ENCODE measurements around the gene KIF16B. TPM values are rescaled to one million over a fixed set of nuclear protein-coding genes. Genes with fewer than 3 reads are reported as not detected.

KIF16B gene
- total and polyA plus RNA-seq, 9 of the 15 experiments (the other 6 are each of a cell fraction or from before 2014, with no cell fraction given): 1.00 to 10.6 (median 8.5) TPM

DNA sequence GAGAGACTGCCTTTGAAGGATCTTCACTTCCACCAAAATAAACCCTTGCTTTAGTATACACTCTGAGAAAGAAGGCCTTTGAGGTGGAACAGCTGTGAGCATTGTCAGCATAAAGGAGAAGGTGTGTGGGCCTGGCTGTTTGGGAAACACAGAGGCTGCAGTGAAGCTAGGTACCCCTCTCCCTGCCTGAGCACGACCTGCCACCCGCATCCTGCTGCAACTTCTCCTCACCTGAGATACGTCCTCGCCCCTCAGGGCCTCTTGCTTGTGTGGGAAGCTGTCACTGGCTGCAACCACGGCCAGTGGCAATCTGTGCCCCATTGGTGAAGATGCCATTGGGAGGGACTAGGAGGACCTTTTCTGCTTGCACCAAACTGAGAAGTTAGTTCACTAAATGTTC lies 307.9 kb downstream of the KIF16B start:
- no TSS peak for BruUV-seq (replicated peaks)
- no peak for FAIRE-seq

More for the DNA sequence above, 307.9 kb downstream of the KIF16B start:
- no peak overlapping the region for H3K4me3 ChIP-seq
- POLR2A ChIA-PET: interaction anchor here (0.6 kb wide), 1 partner anchor 150 kb away, joined by 4 read pairs; no protein-coding TSS in a partner anchor
- DNase-seq (ENCODE audit: extremely low read depth in 1 of 4, low spot score in 3 of 4): no peak
- H3K27me3 ChIP-seq (ENCODE audit: control insufficient read depth in 2 of 2, insufficient read depth in 2 of 2, low read length in 2 of 2): no peaks in the 10 kb centered on the region
- peaks cover 0 to 9% of the 10 kb centered on the region in 2 experiments; a peak in 3 of 5 replicates for H3K4me1 ChIP-seq (replicated peaks in 1 of 2; ENCODE audit: control insufficient read depth in 2 of 2, insufficient read depth in 2 of 2, low read length in 2 of 2)
- no peak overlapping the region for H3K27ac ChIP-seq (ENCODE audit: extremely low read depth, low read depth, low read length)
- H2AFZ ChIP-seq (ENCODE audit: low read depth, low read length): no peak overlapping the region
- H3K9ac ChIP-seq (ENCODE audit: insufficient read depth in 1 of 2, low read depth in 2 of 2, low read length in 2 of 2): no peak overlapping the region
- no peak for ATAC-seq
- no peaks in the 10 kb centered on the region for H3K9me1 ChIP-seq (ENCODE audit: control insufficient read depth, insufficient read depth, low read length)
- H3K4me2 ChIP-seq (ENCODE audit: insufficient read depth, low read length): no peak overlapping the region
- no peaks in the 10 kb centered on the region for H4K20me1 ChIP-seq (replicated peaks; ENCODE audit: control insufficient read depth, insufficient read depth, low read length)
- TF ChIP-seq, protein P1, sequence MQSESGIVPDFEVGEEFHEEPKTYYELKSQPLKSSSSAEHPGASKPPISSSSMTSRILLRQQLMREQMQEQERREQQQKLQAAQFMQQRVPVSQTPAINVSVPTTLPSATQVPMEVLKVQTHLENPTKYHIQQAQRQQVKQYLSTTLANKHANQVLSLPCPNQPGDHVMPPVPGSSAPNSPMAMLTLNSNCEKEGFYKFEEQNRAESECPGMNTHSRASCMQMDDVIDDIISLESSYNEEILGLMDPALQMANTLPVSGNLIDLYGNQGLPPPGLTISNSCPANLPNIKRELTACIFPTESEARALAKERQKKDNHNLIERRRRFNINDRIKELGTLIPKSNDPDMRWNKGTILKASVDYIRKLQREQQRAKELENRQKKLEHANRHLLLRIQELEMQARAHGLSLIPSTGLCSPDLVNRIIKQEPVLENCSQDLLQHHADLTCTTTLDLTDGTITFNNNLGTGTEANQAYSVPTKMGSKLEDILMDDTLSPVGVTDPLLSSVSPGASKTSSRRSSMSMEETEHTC (IDR thresholded peaks at IDR 0.05): no peak
- TF ChIP-seq BCOR (IDR thresholded peaks at IDR 0.05): no peak
- TF ChIP-seq PPARD (CRISPR knock-in tag; IDR thresholded peaks at IDR 0.05): no peak
- TF ChIP-seq, protein P2, sequence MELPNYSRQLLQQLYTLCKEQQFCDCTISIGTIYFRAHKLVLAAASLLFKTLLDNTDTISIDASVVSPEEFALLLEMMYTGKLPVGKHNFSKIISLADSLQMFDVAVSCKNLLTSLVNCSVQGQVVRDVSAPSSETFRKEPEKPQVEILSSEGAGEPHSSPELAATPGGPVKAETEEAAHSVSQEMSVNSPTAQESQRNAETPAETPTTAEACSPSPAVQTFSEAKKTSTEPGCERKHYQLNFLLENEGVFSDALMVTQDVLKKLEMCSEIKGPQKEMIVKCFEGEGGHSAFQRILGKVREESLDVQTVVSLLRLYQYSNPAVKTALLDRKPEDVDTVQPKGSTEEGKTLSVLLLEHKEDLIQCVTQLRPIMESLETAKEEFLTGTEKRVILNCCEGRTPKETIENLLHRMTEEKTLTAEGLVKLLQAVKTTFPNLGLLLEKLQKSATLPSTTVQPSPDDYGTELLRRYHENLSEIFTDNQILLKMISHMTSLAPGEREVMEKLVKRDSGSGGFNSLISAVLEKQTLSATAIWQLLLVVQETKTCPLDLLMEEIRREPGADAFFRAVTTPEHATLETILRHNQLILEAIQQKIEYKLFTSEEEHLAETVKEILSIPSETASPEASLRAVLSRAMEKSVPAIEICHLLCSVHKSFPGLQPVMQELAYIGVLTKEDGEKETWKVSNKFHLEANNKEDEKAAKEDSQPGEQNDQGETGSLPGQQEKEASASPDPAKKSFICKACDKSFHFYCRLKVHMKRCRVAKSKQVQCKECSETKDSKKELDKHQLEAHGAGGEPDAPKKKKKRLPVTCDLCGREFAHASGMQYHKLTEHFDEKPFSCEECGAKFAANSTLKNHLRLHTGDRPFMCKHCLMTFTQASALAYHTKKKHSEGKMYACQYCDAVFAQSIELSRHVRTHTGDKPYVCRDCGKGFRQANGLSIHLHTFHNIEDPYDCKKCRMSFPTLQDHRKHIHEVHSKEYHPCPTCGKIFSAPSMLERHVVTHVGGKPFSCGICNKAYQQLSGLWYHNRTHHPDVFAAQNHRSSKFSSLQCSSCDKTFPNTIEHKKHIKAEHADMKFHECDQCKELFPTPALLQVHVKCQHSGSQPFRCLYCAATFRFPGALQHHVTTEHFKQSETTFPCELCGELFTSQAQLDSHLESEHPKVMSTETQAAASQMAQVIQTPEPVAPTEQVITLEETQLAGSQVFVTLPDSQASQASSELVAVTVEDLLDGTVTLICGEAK (IDR thresholded peaks at IDR 0.05): no peak
- TF ChIP-seq, protein P2 (CRISPR knock-in tag; IDR thresholded peaks at IDR 0.05): no peak
- no peak for TF ChIP-seq EWSR1 (IDR thresholded peaks at IDR 0.05; ENCODE audit: borderline replicate concordance, low read depth, partially characterized antibody)
- TF ChIP-seq, protein P3, sequence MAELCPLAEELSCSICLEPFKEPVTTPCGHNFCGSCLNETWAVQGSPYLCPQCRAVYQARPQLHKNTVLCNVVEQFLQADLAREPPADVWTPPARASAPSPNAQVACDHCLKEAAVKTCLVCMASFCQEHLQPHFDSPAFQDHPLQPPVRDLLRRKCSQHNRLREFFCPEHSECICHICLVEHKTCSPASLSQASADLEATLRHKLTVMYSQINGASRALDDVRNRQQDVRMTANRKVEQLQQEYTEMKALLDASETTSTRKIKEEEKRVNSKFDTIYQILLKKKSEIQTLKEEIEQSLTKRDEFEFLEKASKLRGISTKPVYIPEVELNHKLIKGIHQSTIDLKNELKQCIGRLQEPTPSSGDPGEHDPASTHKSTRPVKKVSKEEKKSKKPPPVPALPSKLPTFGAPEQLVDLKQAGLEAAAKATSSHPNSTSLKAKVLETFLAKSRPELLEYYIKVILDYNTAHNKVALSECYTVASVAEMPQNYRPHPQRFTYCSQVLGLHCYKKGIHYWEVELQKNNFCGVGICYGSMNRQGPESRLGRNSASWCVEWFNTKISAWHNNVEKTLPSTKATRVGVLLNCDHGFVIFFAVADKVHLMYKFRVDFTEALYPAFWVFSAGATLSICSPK (IDR thresholded peaks at IDR 0.05; ENCODE audit: borderline replicate concordance): no peak
- no peak for TF ChIP-seq MTA2 (IDR thresholded peaks at IDR 0.05; ENCODE audit: low read depth)
- TF ChIP-seq ZFPM2 (CRISPR knock-in tag; IDR thresholded peaks at IDR 0.05): no peak
- TF ChIP-seq TAF15 (IDR thresholded peaks at IDR 0.05; ENCODE audit: low read depth, low read length): no peak
- TF ChIP-seq MEF2D (tag; conservative IDR thresholded peaks at IDR 0.05; ENCODE audit: low read depth): no peak
- no peak for TF ChIP-seq ZNF274 (IDR thresholded peaks at IDR 0.05; ENCODE audit: borderline replicate concordance, low read depth, low read length)
- no peaks in the 10 kb centered on the region for H3K9me3 ChIP-seq (replicated peaks; ENCODE audit: control insufficient read depth, insufficient read depth, low read depth, low read length)
- 0% methylated on average over 5 of the region's 5 CpGs for WGBS (ENCODE audit: insufficient coverage, low coverage, missing lambda C conversion rate)
- CTCF ChIA-PET (ENCODE audit: low intra/inter-chr PET ratio): no interaction called here
- intact Hi-C loops (cut with micrococcal nuclease): loop anchor here (10.0 kb wide), 1 partner anchor 209 kb away; no protein-coding TSS in a partner anchor
- no peaks in the 10 kb centered on the region for H3K79me2 ChIP-seq (ENCODE audit: control insufficient read depth, insufficient read depth, low read length)
- in situ Hi-C loops (cut with MboI): no loop called here
- no peaks in the 10 kb centered on the region for H3K36me3 ChIP-seq (ENCODE audit: control insufficient read depth, insufficient read depth, low read length)
